ENCODE results near the gene GNS.

GNS gene

DNA sequence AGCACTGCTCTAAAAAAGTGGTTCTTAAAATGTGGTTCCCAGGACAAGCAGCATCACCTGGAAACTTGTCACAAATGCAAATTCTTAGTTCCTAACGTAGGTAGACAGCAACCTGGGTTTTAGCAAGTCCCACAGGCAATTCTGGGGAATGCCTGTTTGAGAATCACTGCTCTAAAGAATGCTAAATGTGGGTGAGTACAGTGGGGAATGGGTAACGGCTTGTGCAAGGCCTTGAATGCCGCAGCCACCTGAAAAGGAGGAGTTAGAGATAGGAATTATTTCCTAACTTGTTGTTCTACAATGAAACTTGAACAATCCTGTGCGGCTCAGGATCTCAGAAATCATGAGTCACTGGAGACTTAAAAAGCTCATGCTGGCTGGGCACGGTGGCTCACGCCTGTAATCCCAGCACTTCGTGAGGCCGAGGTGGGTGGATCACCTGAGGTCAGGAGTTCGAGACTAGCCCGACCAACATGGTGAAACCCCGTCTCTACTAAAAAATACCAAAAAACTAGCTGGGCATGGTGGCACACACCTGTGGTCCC is 34.9 kb downstream of the GNS start:
- DNase-seq (ENCODE audit: extremely low read depth, low read depth) = no peak
- TF ChIP-seq, protein P1, sequence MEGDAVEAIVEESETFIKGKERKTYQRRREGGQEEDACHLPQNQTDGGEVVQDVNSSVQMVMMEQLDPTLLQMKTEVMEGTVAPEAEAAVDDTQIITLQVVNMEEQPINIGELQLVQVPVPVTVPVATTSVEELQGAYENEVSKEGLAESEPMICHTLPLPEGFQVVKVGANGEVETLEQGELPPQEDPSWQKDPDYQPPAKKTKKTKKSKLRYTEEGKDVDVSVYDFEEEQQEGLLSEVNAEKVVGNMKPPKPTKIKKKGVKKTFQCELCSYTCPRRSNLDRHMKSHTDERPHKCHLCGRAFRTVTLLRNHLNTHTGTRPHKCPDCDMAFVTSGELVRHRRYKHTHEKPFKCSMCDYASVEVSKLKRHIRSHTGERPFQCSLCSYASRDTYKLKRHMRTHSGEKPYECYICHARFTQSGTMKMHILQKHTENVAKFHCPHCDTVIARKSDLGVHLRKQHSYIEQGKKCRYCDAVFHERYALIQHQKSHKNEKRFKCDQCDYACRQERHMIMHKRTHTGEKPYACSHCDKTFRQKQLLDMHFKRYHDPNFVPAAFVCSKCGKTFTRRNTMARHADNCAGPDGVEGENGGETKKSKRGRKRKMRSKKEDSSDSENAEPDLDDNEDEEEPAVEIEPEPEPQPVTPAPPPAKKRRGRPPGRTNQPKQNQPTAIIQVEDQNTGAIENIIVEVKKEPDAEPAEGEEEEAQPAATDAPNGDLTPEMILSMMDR (IDR thresholded peaks at IDR 0.05; ENCODE audit: low read depth, low read length) = no peak

DNA sequence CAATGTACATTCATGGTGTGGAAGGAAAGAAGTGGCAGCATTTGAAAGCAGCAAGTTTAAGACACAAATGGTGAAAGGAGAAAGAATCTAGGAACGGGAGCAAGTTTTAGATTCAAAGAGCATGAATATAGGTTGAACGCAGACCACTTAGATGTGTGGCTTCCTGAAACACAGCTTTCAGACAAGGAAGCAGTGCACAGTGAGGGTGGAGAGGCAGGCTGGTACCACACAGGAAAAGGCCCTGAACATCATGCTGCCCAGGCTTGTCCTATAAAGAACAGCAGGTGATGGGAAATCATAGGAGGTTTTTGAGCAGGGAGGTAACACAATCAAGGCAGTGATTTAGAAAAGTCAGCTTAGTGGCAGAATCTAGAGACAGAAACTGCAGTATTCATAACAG is 35.6 kb downstream of the GNS start:
- TF ChIP-seq, protein P1 (IDR thresholded peaks at IDR 0.05; ENCODE audit: low read depth, low read length) = no peak
- no peak for DNase-seq (ENCODE audit: extremely low read depth, low read depth)

DNA sequence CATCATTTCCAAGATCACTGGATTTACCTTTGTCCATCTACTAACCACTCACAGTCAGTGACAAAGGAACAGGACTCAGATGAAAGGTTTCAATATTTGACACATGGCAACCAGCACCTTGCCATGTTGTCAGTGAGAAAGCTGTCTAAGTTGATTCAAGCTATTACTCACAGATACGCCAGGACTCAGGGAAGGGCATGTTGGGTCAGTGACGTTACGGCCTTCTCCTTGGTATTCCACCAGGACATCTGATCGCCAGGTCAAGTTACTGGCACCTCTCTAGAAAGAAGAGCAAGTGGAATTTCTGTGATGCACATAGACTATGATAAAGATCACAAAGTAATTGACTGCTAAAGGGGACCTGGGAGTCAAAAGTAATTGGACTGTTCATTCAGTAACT is 36.4 kb downstream of the GNS start:
- TF ChIP-seq, protein P1 (IDR thresholded peaks at IDR 0.05; ENCODE audit: low read depth, low read length) = no peak

DNA sequence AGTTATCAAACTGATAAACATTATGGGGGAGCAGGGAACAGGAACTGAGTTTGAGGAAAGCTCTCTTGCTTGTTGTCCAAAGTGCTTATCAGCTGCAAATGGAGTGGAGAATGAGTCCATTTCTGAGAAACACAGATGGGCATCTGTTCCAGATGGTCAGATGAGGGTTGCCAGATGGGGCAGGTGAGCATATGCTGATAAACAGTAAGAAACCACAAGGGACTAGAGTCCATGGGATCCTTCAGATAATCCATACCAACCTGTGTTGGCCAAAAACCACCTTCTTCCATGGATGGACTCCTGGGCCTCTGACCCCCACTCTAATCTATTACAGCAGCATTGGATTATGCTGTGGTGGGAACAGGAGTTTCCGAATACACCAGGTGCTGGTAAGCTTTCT is 38.3 kb downstream of the GNS start:
- TF ChIP-seq, protein P1 (IDR thresholded peaks at IDR 0.05; ENCODE audit: low read depth, low read length) = no peak
- no peak for DNase-seq (ENCODE audit: extremely low read depth, low read depth)

More for the DNA sequence above, 36.4 kb downstream of the GNS start:
- no peak for DNase-seq (ENCODE audit: extremely low read depth, low read depth)

DNA sequence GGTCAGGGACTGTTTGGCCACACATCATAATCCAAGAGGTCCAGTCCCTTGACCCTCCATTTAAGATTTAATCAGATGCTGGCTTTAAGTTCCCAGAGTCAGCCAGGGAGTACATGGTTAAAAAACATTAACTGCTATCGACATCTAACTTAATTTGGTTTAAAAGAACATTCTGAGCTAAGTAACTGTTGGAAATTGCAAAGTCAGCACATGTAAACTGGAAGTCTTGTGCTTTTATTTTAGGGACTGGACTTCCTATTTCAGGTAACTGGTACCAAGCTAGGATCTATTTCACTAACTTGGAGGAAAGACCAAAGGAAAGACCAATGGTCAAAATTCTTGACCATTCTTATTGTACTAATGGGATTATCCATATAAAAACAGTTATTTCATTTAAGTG is 40.6 kb downstream of the GNS start:
- TF ChIP-seq, protein P1 (IDR thresholded peaks at IDR 0.05; ENCODE audit: low read depth, low read length) = no peak

DNA sequence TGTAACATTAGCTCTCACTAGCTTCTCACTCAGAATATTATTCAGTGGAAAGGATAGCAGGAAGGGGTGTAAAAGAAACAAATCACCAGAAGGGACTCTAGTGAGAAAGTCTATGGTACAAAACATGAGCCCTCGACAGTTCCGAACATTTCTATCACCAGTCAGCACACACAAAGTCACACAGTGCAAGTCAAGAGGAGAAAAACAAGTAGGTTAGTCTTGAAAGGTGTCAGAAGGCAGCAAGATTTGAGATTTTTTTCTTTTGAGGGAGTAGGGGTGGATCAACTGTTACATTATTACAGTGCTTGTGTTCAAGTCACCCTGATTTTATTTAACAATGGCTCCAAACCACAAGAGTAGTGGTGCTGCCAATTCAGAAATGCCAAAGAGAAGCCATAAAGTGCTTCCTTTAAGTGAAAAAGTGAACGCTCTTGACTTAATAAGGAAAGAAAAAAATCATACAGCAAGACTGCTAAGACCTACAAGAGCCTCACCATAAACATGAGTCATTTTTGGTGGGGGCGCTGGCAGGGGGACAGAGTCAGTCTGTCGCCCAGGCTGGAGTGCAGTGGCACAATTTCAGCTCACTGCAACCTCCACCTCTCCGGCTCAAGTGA is 42.3 kb downstream of the GNS start:
- TF ChIP-seq, protein P1 (IDR thresholded peaks at IDR 0.05; ENCODE audit: low read depth, low read length) = no peak
- no peak for DNase-seq (ENCODE audit: extremely low read depth, low read depth)

More for the DNA sequence above, 40.6 kb downstream of the GNS start:
- DNase-seq (ENCODE audit: extremely low read depth, low read depth) = no peak

DNA sequence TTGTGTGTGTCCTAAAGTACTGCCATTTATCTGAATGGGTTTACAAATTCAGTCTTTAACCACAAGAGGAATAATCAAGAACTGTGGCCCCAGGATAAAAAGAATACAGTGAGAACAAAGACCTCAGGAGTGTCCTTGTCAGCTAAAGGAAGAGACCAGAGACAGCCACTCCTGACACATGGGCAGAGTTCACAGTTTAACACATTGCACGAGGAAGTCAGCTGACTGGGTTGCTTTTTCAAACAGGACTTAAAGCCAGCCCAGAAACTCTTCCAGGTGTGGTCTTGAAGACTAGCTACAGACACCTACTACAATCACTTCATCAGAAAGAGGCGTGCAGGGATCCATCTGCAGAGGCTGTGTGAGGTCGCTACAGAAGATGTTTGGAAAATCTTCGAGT is 42.8 kb downstream of the GNS start:
- DNase-seq (ENCODE audit: extremely low read depth, low read depth) = no peak
- TF ChIP-seq, protein P1 (IDR thresholded peaks at IDR 0.05; ENCODE audit: low read depth, low read length) = no peak

All from AG09319 (cell line).